ENCODE results near the gene VSTM4.

- TF ChIP-seq CTCF (IDR thresholded peaks at IDR 0.05; ENCODE audit: low read depth, low read length) (no peak), EZH2phosphoT487 (IDR thresholded peaks at IDR 0.05; ENCODE audit: low read depth) (no peak)
Measured at GRCh38 chr10:49034925-49035324, 80.4 kb downstream of the VSTM4 start.

Data from OCI-LY3 (cell line).